Endothelial cell of umbilical vein (primary cell): ENCODE measurements around the gene RAP1GAP.

Source experiments
- CTCF ChIP-seq, 2 donors: IDR thresholded peaks; 1 replicate in 1 of 2; 2 replicates in 1 of 2; pipeline ENCODE4 v1.5.1; 2011; ENCODE audit warnings: low read length in 2 of 2, mild to moderate bottlenecking in 2 of 2, moderate library complexity in 2 of 2, control low read depth in 1 of 2, inconsistent platforms in 1 of 2, low read depth in 1 of 2; ENCODE audit not compliant: insufficient read depth in 1 of 2; ENCODE audit errors: extremely low read depth in 1 of 2
- EZH2 ChIP-seq: IDR thresholded peaks from 2 replicates; pipeline ENCODE4 v1.6.1; 2012; ENCODE audit warnings: borderline replicate concordance, low read depth, mild to moderate bottlenecking, moderate library complexity, low read length, inconsistent platforms; ENCODE audit not compliant: severe bottlenecking
- FOS ChIP-seq: IDR thresholded peaks from 2 replicates; pipeline ENCODE4 v1.6.1; 2011; ENCODE audit warnings: mild to moderate bottlenecking, low read length, moderate library complexity, borderline replicate concordance; ENCODE audit not compliant: insufficient read depth
- JUN ChIP-seq: IDR thresholded peaks from 2 replicates; pipeline ENCODE4 v1.6.1; 2011; ENCODE audit warnings: borderline replicate concordance, low read depth; ENCODE audit not compliant: insufficient read length, insufficient read depth
- MAX ChIP-seq: IDR thresholded peaks from 2 replicates; pipeline ENCODE4 v1.6.1; 2011; ENCODE audit not compliant: insufficient read depth, insufficient read length
- MYC ChIP-seq: IDR thresholded peaks from one replicate; pipeline ENCODE4 v1.6.1; 2011; ENCODE audit warnings: mild to moderate bottlenecking, low read depth, low read length
- POLR2A ChIP-seq: IDR thresholded peaks from 2 replicates; pipeline ENCODE4 v1.6.1; 2012; ENCODE audit warnings: low read depth, mild to moderate bottlenecking, control low read depth, low read length
- POLR2AphosphoS5 ChIP-seq: IDR thresholded peaks from 2 replicates; pipeline ENCODE4 v1.6.1; 2012; ENCODE audit warnings: low read depth, mild to moderate bottlenecking, control low read depth, low read length, moderate library complexity; ENCODE audit not compliant: insufficient read depth

GRCh38 chr1:21604208-21604957 lies 64.8 kb downstream of the RAP1GAP start:
- TF ChIP-seq CTCF (IDR thresholded peaks at IDR 0.05; ENCODE audit: extremely low read depth in 1 of 2, insufficient read depth in 1 of 2, low read depth in 1 of 2, low read length in 2 of 2) (no peak), POLR2A (no peak), JUN (no peak), POLR2AphosphoS5 (no peak), MYC (no peak), EZH2 (no peak), FOS (no peak), MAX (no peak)
